WI38 (cell line): ENCODE measurements around the gene NLGN1.

Experiments
- H3K4me3 ChIP-seq: 2 replicates; pipeline ENCODE4 v1.5.1; 2011; ENCODE audit warnings: low read depth, mild to moderate bottlenecking, control low read depth, low read length
- TF ChIP-seq, protein P1 (sequence below): IDR thresholded peaks from 2 replicates; pipeline ENCODE4 v1.5.1; 2012; ENCODE audit warnings: low read depth, mild to moderate bottlenecking, control low read depth, low read length

The NLGN1 gene

DNA sequence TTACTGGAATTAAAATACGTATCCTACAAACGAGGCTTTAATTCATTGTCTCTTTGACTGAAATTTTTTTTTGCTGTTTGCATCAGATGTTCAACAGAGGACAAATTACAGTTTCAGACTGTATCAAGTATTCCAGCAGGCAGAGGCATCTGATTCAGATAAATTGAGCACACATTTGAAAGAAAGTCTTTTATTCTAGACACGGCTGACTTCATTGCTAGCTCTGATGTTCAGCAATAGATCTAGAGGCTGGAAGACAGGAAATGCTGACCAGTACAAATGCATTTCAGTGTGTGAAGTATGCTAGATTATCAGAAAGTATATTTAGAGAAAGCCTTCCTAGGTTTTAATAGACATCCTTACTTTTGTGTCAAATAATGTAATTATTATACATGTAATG lies 472.2 kb downstream of the NLGN1 start:
- TF ChIP-seq, protein P1, sequence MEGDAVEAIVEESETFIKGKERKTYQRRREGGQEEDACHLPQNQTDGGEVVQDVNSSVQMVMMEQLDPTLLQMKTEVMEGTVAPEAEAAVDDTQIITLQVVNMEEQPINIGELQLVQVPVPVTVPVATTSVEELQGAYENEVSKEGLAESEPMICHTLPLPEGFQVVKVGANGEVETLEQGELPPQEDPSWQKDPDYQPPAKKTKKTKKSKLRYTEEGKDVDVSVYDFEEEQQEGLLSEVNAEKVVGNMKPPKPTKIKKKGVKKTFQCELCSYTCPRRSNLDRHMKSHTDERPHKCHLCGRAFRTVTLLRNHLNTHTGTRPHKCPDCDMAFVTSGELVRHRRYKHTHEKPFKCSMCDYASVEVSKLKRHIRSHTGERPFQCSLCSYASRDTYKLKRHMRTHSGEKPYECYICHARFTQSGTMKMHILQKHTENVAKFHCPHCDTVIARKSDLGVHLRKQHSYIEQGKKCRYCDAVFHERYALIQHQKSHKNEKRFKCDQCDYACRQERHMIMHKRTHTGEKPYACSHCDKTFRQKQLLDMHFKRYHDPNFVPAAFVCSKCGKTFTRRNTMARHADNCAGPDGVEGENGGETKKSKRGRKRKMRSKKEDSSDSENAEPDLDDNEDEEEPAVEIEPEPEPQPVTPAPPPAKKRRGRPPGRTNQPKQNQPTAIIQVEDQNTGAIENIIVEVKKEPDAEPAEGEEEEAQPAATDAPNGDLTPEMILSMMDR: no peak
- no peak overlapping the region for H3K4me3 ChIP-seq

DNA sequence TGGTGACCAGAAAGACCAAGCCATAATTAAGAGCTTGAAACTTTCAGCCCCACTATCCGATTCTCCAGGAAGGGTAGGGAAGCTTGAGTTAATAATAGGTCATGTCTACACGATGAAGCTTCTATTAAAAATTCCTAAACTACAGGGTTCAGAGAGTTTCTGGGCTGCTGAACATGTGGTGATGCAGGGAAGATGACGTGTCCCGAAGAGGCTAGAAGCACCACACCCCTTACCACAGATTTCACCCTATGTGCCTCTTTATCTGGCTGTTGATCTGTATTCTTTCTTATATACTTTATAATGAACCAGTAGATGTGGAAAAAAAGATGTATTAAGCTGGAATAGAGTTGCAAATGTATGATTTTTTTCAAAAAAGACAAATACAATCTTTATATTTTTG lies 473.4 kb downstream of the NLGN1 start:
- TF ChIP-seq, protein P1: no peak
- H3K4me3 ChIP-seq: no peak overlapping the region

DNA sequence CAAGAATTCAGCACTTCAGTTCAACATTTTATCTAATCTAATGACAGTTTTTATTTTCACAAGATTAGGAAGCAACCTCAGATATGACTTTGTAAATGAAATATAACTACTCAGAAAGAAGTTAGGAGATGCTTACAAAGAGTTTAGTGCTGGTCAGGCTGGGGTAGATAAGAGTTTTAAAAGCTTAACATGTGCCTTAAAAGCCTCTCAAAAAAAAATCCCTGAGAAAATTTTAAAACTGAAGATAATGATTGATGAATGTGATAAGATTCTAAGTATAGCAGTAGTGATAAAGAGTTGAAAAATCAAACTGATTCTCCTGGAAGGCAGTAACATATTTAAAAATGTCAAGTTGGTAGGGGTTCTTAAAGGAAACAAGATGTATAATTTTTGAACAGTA lies 478.2 kb downstream of the NLGN1 start:
- TF ChIP-seq, protein P1: no peak
- no peak overlapping the region for H3K4me3 ChIP-seq

DNA sequence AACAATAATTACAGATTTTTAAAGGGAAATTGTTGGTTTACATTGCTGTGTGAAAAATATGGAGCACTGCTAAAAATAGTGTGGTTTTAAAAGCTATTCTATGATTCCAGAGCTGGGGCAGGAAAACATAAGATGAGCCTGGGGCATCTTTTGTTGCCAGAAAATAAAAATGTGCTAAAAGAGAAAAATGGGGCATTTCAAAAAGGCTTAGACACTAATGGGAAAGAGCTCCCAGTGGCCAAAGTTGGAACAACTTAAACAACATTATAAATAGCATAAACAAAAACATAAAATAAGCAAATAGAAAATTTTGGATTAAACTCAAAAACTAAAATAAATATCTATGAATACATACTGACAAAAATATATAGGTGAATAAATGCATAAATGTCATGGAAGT lies 478.9 kb downstream of the NLGN1 start:
- TF ChIP-seq, protein P1: no peak
- H3K4me3 ChIP-seq: no peak overlapping the region

DNA sequence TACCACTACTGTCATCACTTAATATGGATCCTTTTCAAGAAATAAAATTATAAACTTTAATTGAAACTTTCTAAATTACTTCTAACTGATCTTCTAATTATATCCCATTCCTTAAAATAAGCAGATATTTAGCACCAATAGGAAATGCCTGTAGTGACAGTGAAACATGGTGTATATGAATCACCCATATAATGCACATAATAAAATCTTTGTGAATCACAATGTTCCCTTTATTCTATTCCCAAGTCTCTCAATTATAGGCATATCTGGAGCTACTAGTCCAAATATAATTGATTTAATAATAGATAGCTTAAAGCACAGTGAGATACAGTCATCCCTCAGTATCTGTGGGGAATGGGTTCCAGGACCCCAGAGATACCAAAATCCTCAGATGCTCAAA lies 490.3 kb downstream of the NLGN1 start:
- TF ChIP-seq, protein P1: no peak
- H3K4me3 ChIP-seq: no peak overlapping the region

DNA sequence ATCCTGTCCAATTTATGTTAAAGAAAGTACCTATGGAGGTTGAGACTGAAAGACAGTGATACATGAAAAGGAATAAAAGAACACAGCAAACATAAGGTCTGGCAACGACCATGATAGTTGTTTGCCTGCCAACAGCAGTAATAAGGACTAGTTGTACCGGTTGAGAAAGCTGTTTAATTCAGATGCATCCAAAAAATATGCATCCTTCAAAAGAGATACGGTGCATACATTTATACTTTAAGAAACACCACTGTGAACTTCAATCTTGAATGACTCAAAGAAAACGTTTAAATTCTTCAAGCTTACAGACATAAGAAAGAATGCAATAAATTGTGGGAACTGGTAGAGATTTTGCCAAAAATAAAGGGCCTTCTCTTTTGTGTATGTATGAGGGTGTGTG lies 492.1 kb downstream of the NLGN1 start:
- no peak overlapping the region for H3K4me3 ChIP-seq
- TF ChIP-seq, protein P1: no peak

DNA sequence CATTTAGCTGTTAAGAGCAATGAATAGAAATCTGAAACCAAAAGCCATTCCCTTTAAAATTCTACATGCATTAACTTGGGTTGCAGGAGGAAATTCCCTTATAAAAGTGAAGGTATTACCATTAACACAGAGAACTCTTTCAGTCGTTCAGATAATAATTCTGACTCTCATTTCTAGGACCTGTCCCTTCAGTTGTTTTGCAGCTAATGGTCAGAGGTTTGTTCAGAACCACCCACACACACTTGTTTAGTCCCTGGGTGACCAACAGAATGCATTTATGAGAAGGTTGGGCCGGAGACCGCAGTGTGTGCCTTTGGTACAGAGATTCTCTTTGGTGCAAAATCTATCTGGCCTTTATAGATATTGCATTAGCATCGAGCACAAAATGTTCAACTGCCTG lies 492.5 kb downstream of the NLGN1 start:
- H3K4me3 ChIP-seq: no peak overlapping the region
- TF ChIP-seq, protein P1: no peak
